Panc1 (cell line): Measurements from ENCODE around the gene GNAT3. TPM values are rescaled to one million over a fixed set of nuclear protein-coding genes. Genes with fewer than 3 reads are reported as not detected.

ENCODE experiments used
- ATAC-seq: fragments of 200-7000 bp; cut with Tn5 transposase; 2 replicates; pipeline ENCODE4 v1.9.1; 2020; ENCODE audit warnings: mild to moderate bottlenecking, moderate library complexity
- BruUV-seq: library from RNA; stranded (reverse); fragments of 400-500 nt; replicated peaks from 2 replicates; lab custom pipeline; 2021; lab: Mats Ljungman, UMichigan
- CTCF ChIA-PET: fragments of 300-600 bp; sonication (Branson Sonifier 250); formaldehyde crosslinking; loops from one replicate; lab custom pipeline; 2022; ENCODE audit warnings: antibody characterized with exemption; lab: Charles Lee
- POLR2A ChIA-PET: fragments of 300-600 bp; sonication (Branson Sonifier 250); formaldehyde crosslinking; loops from one replicate; lab custom pipeline; 2022; ENCODE audit warnings: antibody characterized with exemption; lab: Charles Lee
- DNase-seq: peaks from one replicate; pipeline ENCODE4 v3.0.0-alpha.2; 2010; ENCODE audit warnings: low read depth, low spot score
- H3K27ac ChIP-seq: 2 replicates; pipeline ENCODE4 v1.5.1; 2011; ENCODE audit warnings: mild to moderate bottlenecking, low read length, inconsistent platforms
- H3K27me3 ChIP-seq: fragments of 200-500 bp; sonication (Bioruptor generic); 2 replicates; pipeline ENCODE4 v1.6.0; 2014; ENCODE audit warnings: low read length, inconsistent platforms; ENCODE audit not compliant: control insufficient read depth, insufficient read depth
- H3K36me3 ChIP-seq: fragments of 200-500 bp; sonication (Bioruptor generic); 2 replicates; pipeline ENCODE4 v1.5.1; 2014; ENCODE audit warnings: inconsistent platforms, mild to moderate bottlenecking, low read length, moderate library complexity; ENCODE audit not compliant: control insufficient read depth, insufficient read depth
- H3K4me1 ChIP-seq: 2 replicates; pipeline ENCODE4 v1.5.1; 2011; ENCODE audit warnings: inconsistent platforms, mild to moderate bottlenecking, low read length, moderate library complexity; ENCODE audit not compliant: control insufficient read depth, insufficient read depth
- H3K4me3 ChIP-seq, 2 experiments: 2 replicates each; pipeline ENCODE4 v1.5.1; 2011 to 2012; ENCODE audit warnings: low read depth in 2 of 2, low read length in 2 of 2, mild to moderate bottlenecking in 2 of 2, inconsistent platforms in 1 of 2, moderate library complexity in 1 of 2
- H3K9me3 ChIP-seq: fragments of 200-500 bp; sonication (Bioruptor generic); 2 replicates; pipeline ENCODE4 v1.5.1; 2014; ENCODE audit warnings: low read depth, mild to moderate bottlenecking, inconsistent platforms, low read length, moderate library complexity; ENCODE audit not compliant: control insufficient read depth, insufficient read depth
- CTCF ChIP-seq: fragments of 450-650 bp; IDR thresholded peaks from 2 replicates; pipeline ENCODE4 v1.5.1; 2017; ENCODE audit warnings: mild to moderate bottlenecking
- POLR2AphosphoS5 ChIP-seq: IDR thresholded peaks from 2 replicates; pipeline ENCODE4 v1.6.1; 2012; ENCODE audit warnings: mild to moderate bottlenecking, low read depth, low read length, moderate library complexity
- SIN3A ChIP-seq: IDR thresholded peaks from 2 replicates; pipeline ENCODE4 v1.6.1; 2012; ENCODE audit warnings: low read depth, mild to moderate bottlenecking, low read length, moderate library complexity, borderline replicate concordance; ENCODE audit not compliant: insufficient read depth
- TCF7L2 ChIP-seq: IDR thresholded peaks from 2 replicates; pipeline ENCODE4 v1.6.1; 2011; ENCODE audit warnings: mild to moderate bottlenecking, low read depth, low read length, inconsistent platforms
- in situ Hi-C: cut with HindIII; loops from 2 replicates; pipeline ENCODE4 v1.10.0; 2016; ENCODE audit warnings: low sequenced_read_pairs, low pct_unique_long_range_greater_than_20kb
- intact Hi-C: fragments of 100-400 bp; cut with micrococcal nuclease; formaldehyde crosslinking; loops from one replicate; pipeline ENCODE4 v1.10.0; 2022; ENCODE audit not compliant: unreplicated experiment
- total RNA-seq: library from RNA; stranded (reverse); gene quantifications from one replicate; pipeline ENCODE4 v1.2.1, GENCODE V29; 2021; ENCODE audit not compliant: unreplicated experiment
- TF ChIP-seq, protein P1 (sequence below), 2 experiments: IDR thresholded peaks; 2 replicates each; pipeline ENCODE4 v1.6.1; 2011 to 2012; ENCODE audit warnings: low read depth in 2 of 2, control low read depth in 1 of 2, low read length in 1 of 2, mild to moderate bottlenecking in 1 of 2, moderate library complexity in 1 of 2; ENCODE audit not compliant: insufficient read depth in 1 of 2

The GNAT3 gene
- total RNA-seq, 1 experiment from 2014 or later = not detected

DNA sequence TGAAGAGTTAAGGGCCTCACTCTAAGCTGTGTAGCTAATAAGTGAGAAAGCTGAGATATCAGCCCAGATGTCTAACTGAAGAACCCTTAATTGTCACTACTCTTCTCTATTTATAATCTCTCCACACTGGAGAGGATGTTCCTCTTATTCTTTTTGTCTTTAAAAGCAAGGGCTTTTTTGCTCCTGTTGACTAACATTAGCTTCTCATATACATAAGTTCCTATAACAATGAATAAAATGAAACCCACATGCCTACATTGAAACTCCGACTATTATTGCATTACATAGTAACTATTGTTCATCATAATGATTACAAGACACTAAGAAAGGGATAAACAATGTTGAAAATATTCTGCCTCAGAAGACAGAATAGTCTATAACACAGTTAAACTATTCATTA is 67.1 kb downstream of the GNAT3 start:
- Histone ChIP-seq H3K4me1 (no peaks in the 10 kb centered on the region), H3K27ac (no peak overlapping the region), H3K9me3 (no peaks in the 10 kb centered on the region), H3K36me3 (no peaks in the 10 kb centered on the region), H3K4me3 (no peak overlapping the region), H3K27me3 (no peaks in the 10 kb centered on the region)
- no peak for DNase-seq
- POLR2A ChIA-PET = no interaction called here
- intact Hi-C loops (no loop called here), in situ Hi-C loops (no loop called here)
- TF ChIP-seq, protein P1, sequence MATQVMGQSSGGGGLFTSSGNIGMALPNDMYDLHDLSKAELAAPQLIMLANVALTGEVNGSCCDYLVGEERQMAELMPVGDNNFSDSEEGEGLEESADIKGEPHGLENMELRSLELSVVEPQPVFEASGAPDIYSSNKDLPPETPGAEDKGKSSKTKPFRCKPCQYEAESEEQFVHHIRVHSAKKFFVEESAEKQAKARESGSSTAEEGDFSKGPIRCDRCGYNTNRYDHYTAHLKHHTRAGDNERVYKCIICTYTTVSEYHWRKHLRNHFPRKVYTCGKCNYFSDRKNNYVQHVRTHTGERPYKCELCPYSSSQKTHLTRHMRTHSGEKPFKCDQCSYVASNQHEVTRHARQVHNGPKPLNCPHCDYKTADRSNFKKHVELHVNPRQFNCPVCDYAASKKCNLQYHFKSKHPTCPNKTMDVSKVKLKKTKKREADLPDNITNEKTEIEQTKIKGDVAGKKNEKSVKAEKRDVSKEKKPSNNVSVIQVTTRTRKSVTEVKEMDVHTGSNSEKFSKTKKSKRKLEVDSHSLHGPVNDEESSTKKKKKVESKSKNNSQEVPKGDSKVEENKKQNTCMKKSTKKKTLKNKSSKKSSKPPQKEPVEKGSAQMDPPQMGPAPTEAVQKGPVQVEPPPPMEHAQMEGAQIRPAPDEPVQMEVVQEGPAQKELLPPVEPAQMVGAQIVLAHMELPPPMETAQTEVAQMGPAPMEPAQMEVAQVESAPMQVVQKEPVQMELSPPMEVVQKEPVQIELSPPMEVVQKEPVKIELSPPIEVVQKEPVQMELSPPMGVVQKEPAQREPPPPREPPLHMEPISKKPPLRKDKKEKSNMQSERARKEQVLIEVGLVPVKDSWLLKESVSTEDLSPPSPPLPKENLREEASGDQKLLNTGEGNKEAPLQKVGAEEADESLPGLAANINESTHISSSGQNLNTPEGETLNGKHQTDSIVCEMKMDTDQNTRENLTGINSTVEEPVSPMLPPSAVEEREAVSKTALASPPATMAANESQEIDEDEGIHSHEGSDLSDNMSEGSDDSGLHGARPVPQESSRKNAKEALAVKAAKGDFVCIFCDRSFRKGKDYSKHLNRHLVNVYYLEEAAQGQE (IDR thresholded peaks at IDR 0.05; ENCODE audit: insufficient read depth in 1 of 2, low read depth in 2 of 2, low read length in 1 of 2) = no peak
- TF ChIP-seq SIN3A = no peak
- TF ChIP-seq TCF7L2 = no peak
- TF ChIP-seq POLR2AphosphoS5 = no peak
- no peak for TF ChIP-seq CTCF
- ATAC-seq = no peak
- CTCF ChIA-PET = no interaction called here
- no TSS peak for BruUV-seq

- intact Hi-C loops (no loop called here), in situ Hi-C loops (no loop called here)
- DNase-seq (no peak), ATAC-seq (no peak)
- ChIA-PET CTCF (no interaction called here), POLR2A (no interaction called here)
- no peak for TF ChIP-seq TCF7L2
- no peak for TF ChIP-seq SIN3A
- TF ChIP-seq, protein P1 (IDR thresholded peaks at IDR 0.05; ENCODE audit: insufficient read depth in 1 of 2, low read depth in 2 of 2, low read length in 1 of 2) = no peak
- no peak for TF ChIP-seq POLR2AphosphoS5
- no peak for TF ChIP-seq CTCF
- Histone ChIP-seq H3K4me1 (no peaks in the 10 kb centered on the region), H3K27ac (no peak overlapping the region), H3K9me3 (no peaks in the 10 kb centered on the region), H3K36me3 (no peaks in the 10 kb centered on the region), H3K4me3 (no peak overlapping the region), H3K27me3 (no peaks in the 10 kb centered on the region)
- no TSS peak for BruUV-seq
These were observed 68.5 kb downstream of the GNAT3 start for GRCh38 chr7:80443325-80443724.
